ENCODE measurements around the gene NUDT17. TPM values are rescaled to one million over a fixed set of nuclear protein-coding genes. Genes with fewer than 3 reads are reported as not detected.

NUDT17 gene
- total and polyA plus RNA-seq, 9 of the 15 experiments (the other 6 are each of a cell fraction or from before 2014, with no cell fraction given): 2.1 to 10.0 (median 6.1) TPM

GRCh38 chr1:145863282-145864018, 18.0 kb downstream of the NUDT17 start:
- no peak for FAIRE-seq
- Histone ChIP-seq H3K4me3 (no peak overlapping the region), H3K4me2 (ENCODE audit: insufficient read depth, low read length) (no peak overlapping the region), H3K36me3 (ENCODE audit: control insufficient read depth, insufficient read depth, low read length) (no peaks in the 10 kb centered on the region), H3K79me2 (ENCODE audit: control insufficient read depth, insufficient read depth, low read length) (0 out of 3 replicates have a peak, but pooled peaks cover under 1% of the 10 kb centered on the region), H2AFZ (ENCODE audit: low read depth, low read length) (no peak overlapping the region), H3K9ac (ENCODE audit: insufficient read depth in 1 of 2, low read depth in 2 of 2, low read length in 2 of 2) (no peak overlapping the region), H3K4me1 (replicated peaks in 1 of 2; ENCODE audit: control insufficient read depth in 2 of 2, insufficient read depth in 2 of 2, low read length in 2 of 2) (peaks cover 5 to 19% of the 10 kb centered on the region in 2 experiments; a peak in 4 of 5 replicates), H3K9me1 (ENCODE audit: control insufficient read depth, insufficient read depth, low read length) (no peaks in the 10 kb centered on the region), H3K9me3 (replicated peaks; ENCODE audit: control insufficient read depth, insufficient read depth, low read depth, low read length) (no peaks in the 10 kb centered on the region), H3K27ac (ENCODE audit: extremely low read depth, low read depth, low read length) (no peak overlapping the region), H4K20me1 (replicated peaks; ENCODE audit: control insufficient read depth, insufficient read depth, low read length) (no peaks in the 10 kb centered on the region), H3K27me3 (ENCODE audit: control insufficient read depth in 2 of 2, insufficient read depth in 2 of 2, low read length in 2 of 2) (no peaks in the 10 kb centered on the region)
- DNase-seq (ENCODE audit: extremely low read depth in 1 of 4, low spot score in 3 of 4): no peak
- no peak for ATAC-seq
- TF ChIP-seq RBM17 (IDR thresholded peaks at IDR 0.05; ENCODE audit: borderline replicate concordance, low read depth, low read length): no peak
- no peak for TF ChIP-seq STAT6 (CRISPR knock-in tag; IDR thresholded peaks at IDR 0.05)
- TF ChIP-seq ZFX (CRISPR knock-in tag; IDR thresholded peaks at IDR 0.05): no peak
- TF ChIP-seq MAFG (tag; conservative IDR thresholded peaks at IDR 0.05): no peak
- no peak for TF ChIP-seq MED1 (CRISPR knock-in tag; IDR thresholded peaks at IDR 0.05; ENCODE audit: borderline replicate concordance)
- TF ChIP-seq KDM2B (CRISPR knock-in tag; IDR thresholded peaks at IDR 0.05): no peak
- no peak for TF ChIP-seq KHSRP (IDR thresholded peaks at IDR 0.05)
- WGBS (ENCODE audit: insufficient coverage, low coverage, missing lambda C conversion rate): 29% methylated on average over 5 of the region's 5 CpGs
- BruUV-seq (replicated peaks): no TSS peak
- ChIA-PET CTCF (ENCODE audit: low intra/inter-chr PET ratio) (no interaction called here), POLR2A (interaction anchor here (0.8 to 1.0 kb wide), 2 partner anchors 15 to 17 kb away, joined by 3 to 4 read pairs; no protein-coding TSS in a partner anchor)
- in situ Hi-C loops (cut with MboI) (no loop called here), intact Hi-C loops (cut with micrococcal nuclease) (no loop called here)
